Endothelial cell of umbilical vein (primary cell): ENCODE data around the gene LGALS12. TPM values are rescaled to one million over a fixed set of nuclear protein-coding genes. Genes with fewer than 3 reads are reported as not detected.

Experiments
- BruUV-seq: library from RNA; stranded (reverse); fragments of 400-500 nt; replicated peaks from 2 replicates; lab custom pipeline; 2021; lab: Mats Ljungman, UMichigan
- CTCF ChIA-PET: fragments of 300-600, 350-600 bp; sonication (Branson Sonifier 250); formaldehyde crosslinking; loops from one replicate; lab custom pipeline; 2021; ENCODE audit warnings: antibody characterized with exemption, inconsistent platforms; lab: Charles Lee
- POLR2A ChIA-PET: fragments of 300-600, 350-600 bp; sonication (Branson Sonifier 250); formaldehyde crosslinking; loops from one replicate; lab custom pipeline; 2021; ENCODE audit warnings: antibody characterized with exemption, inconsistent platforms; lab: Charles Lee
- DNase-seq: peaks from one replicate; pipeline ENCODE4 v3.0.0-alpha.2; 2011; ENCODE audit warnings: low read depth, low spot score
- FAIRE-seq: peaks from 2 replicates; lab custom pipeline; 2011; peaks lifted over from hg19 to GRCh38; lab: Jason Lieb, UNC
- H2AFZ ChIP-seq: 2 replicates; pipeline ENCODE4 v1.6.0; 2012; ENCODE audit warnings: low read depth, low read length, control low read depth, inconsistent platforms
- H3K27ac ChIP-seq: 2 replicates; pipeline ENCODE4 v1.5.1; 2011; ENCODE audit warnings: low read depth, mild to moderate bottlenecking, control low read depth, low read length, moderate library complexity; ENCODE audit not compliant: insufficient read depth
- H3K27me3 ChIP-seq, 2 experiments: 2 replicates each; pipeline versions ENCODE4 v1.6.0 to v1.6.1; 2011; ENCODE audit warnings: low read length in 2 of 2, mixed read lengths in 1 of 2; ENCODE audit not compliant: control insufficient read depth in 2 of 2, insufficient read depth in 2 of 2
- H3K36me3 ChIP-seq, 2 experiments: 2 replicates in 1 of 2; 3 replicates in 1 of 2; pipeline ENCODE4 v1.5.1; 2011; ENCODE audit warnings: low read length in 2 of 2, mild to moderate bottlenecking in 1 of 2, moderate library complexity in 1 of 2; ENCODE audit not compliant: control insufficient read depth in 2 of 2, insufficient read depth in 2 of 2; ENCODE audit errors: extremely low read depth in 1 of 2
- H3K4me1 ChIP-seq: 3 replicates; pipeline ENCODE4 v1.5.1; 2011; ENCODE audit warnings: mild to moderate bottlenecking, low read length; ENCODE audit not compliant: control insufficient read depth, insufficient read depth; ENCODE audit errors: extremely low read depth
- H3K4me2 ChIP-seq: 2 replicates; pipeline ENCODE4 v1.6.1; 2011; ENCODE audit warnings: low read length, control low read depth, mixed read lengths; ENCODE audit not compliant: insufficient read depth
- H3K4me3 ChIP-seq, 3 experiments: fragments of 200-600 bp in 1 of 3; sonication (generic), shearing (Covaris generic) in 1 of 3; replicated peaks in 1 of 3; 2 replicates each; pipeline ENCODE4 v1.5.1; 2011 to 2016; ENCODE audit warnings: control low read depth in 3 of 3, low read length in 3 of 3, mild to moderate bottlenecking in 2 of 3, inconsistent platforms in 1 of 3, low read depth in 1 of 3, moderate library complexity in 1 of 3; ENCODE audit not compliant: insufficient read depth in 1 of 3
- H3K79me2 ChIP-seq: 2 replicates; pipeline ENCODE4 v1.6.0; 2012; ENCODE audit warnings: low read length, inconsistent platforms; ENCODE audit not compliant: control insufficient read depth, insufficient read depth
- H3K9ac ChIP-seq: replicated peaks from 2 replicates; pipeline ENCODE3; 2011; ENCODE audit warnings: low read length, control low read depth; ENCODE audit not compliant: insufficient read depth; ENCODE audit errors: extremely low read depth
- H3K9me1 ChIP-seq: replicated peaks from 3 replicates; pipeline ENCODE4 v1.6.0; 2011; ENCODE audit warnings: mild to moderate bottlenecking, low read length; ENCODE audit not compliant: control insufficient read depth, insufficient read depth; ENCODE audit errors: extremely low read depth
- H3K9me3 ChIP-seq: replicated peaks from 2 replicates; pipeline ENCODE4 v1.5.1; 2012; ENCODE audit warnings: low read length, inconsistent platforms; ENCODE audit not compliant: control insufficient read depth, insufficient read depth
- H4K20me1 ChIP-seq: replicated peaks from 2 replicates; pipeline ENCODE3; 2011; ENCODE audit warnings: mild to moderate bottlenecking, low read length; ENCODE audit not compliant: control insufficient read depth, insufficient read depth; ENCODE audit errors: extremely low read depth
- EZH2 ChIP-seq: IDR thresholded peaks from 2 replicates; pipeline ENCODE4 v1.6.1; 2012; ENCODE audit warnings: borderline replicate concordance, low read depth, mild to moderate bottlenecking, moderate library complexity, low read length, inconsistent platforms; ENCODE audit not compliant: severe bottlenecking
- FOS ChIP-seq: IDR thresholded peaks from 2 replicates; pipeline ENCODE4 v1.6.1; 2011; ENCODE audit warnings: mild to moderate bottlenecking, low read length, moderate library complexity, borderline replicate concordance; ENCODE audit not compliant: insufficient read depth
- GATA2 ChIP-seq: IDR thresholded peaks from 2 replicates; pipeline ENCODE4 v1.7.0; 2011; ENCODE audit warnings: low read depth, mild to moderate bottlenecking, moderate library complexity, mixed read lengths, low read length; ENCODE audit not compliant: insufficient read length, insufficient read depth
- JUN ChIP-seq: IDR thresholded peaks from 2 replicates; pipeline ENCODE4 v1.6.1; 2011; ENCODE audit warnings: borderline replicate concordance, low read depth; ENCODE audit not compliant: insufficient read length, insufficient read depth
- MYC ChIP-seq: IDR thresholded peaks from one replicate; pipeline ENCODE4 v1.6.1; 2011; ENCODE audit warnings: mild to moderate bottlenecking, low read depth, low read length
- POLR2A ChIP-seq: IDR thresholded peaks from 2 replicates; pipeline ENCODE4 v1.6.1; 2012; ENCODE audit warnings: low read depth, mild to moderate bottlenecking, control low read depth, low read length
- POLR2AphosphoS5 ChIP-seq: IDR thresholded peaks from 2 replicates; pipeline ENCODE4 v1.6.1; 2012; ENCODE audit warnings: low read depth, mild to moderate bottlenecking, control low read depth, low read length, moderate library complexity; ENCODE audit not compliant: insufficient read depth
- dilution Hi-C: fragments of 300-500 bp; cut with MboI; formaldehyde crosslinking; loops from one replicate; pipeline ENCODE4 v1.15.0; 2019; ENCODE audit warnings: low sequenced_read_pairs; ENCODE audit not compliant: extremely low pct_ligation_motif_present
- intact Hi-C: fragments of 100-400 bp; cut with micrococcal nuclease; formaldehyde crosslinking; loops from one replicate; pipeline ENCODE4 v1.10.0; 2022
- polyA plus RNA-seq, 4 experiments: library from polyadenylated mRNA; depleted of rRNA in 3 of 4; stranded (reverse) in 3 of 4; unstranded in 1 of 4; fragments of >200 nt; gene quantifications; 2 replicates each; pipeline versions ENCODE4 v1.2.1 to v1.2.3, GENCODE V29; 2011 to 2012; ENCODE audit warnings: missing spikeins in 1 of 4
- total RNA-seq: library from RNA; stranded (reverse); gene quantifications from 2 replicates; pipeline ENCODE4 v1.2.3, GENCODE V29; 2021
- TF ChIP-seq, protein P1 (sequence below), 2 donors: IDR thresholded peaks; 1 replicate in 1 of 2; 2 replicates in 1 of 2; pipeline ENCODE4 v1.5.1; 2011; ENCODE audit warnings: low read length in 2 of 2, mild to moderate bottlenecking in 2 of 2, moderate library complexity in 2 of 2, control low read depth in 1 of 2, inconsistent platforms in 1 of 2, low read depth in 1 of 2; ENCODE audit not compliant: insufficient read depth in 1 of 2; ENCODE audit errors: extremely low read depth in 1 of 2
- TF ChIP-seq, protein P2 (sequence below): IDR thresholded peaks from 2 replicates; pipeline ENCODE4 v1.6.1; 2011; ENCODE audit not compliant: insufficient read depth, insufficient read length

Gene LGALS12
- total and polyA plus RNA-seq, 2 donors (not counting 3 experiments of a cell fraction or from before 2014, with no cell fraction given), result not detected

GRCh38 chr11:63564784-63565350 lies 59.0 kb downstream of the LGALS12 start:
- H3K9ac ChIP-seq, result no peak overlapping the region
- CTCF ChIA-PET, result no interaction called here

More at GRCh38 chr11:63564784-63565350, 59.0 kb downstream of the LGALS12 start:
- DNase-seq (no peak), FAIRE-seq (no peak)
- BruUV-seq, result no TSS peak
- no peak overlapping the region for H3K4me3 ChIP-seq
- H4K20me1 ChIP-seq, result no peaks in the 10 kb centered on the region
- intact Hi-C loops (no loop called here), dilution Hi-C loops (no loop called here)
- H3K9me1 ChIP-seq, result no peaks in the 10 kb centered on the region
- H2AFZ ChIP-seq, result no peak overlapping the region
- H3K9me3 ChIP-seq, result no peaks in the 10 kb centered on the region
- H3K36me3 ChIP-seq, result no peaks in the 10 kb centered on the region
- POLR2A ChIA-PET, result no interaction called here
- H3K4me1 ChIP-seq, result peaks cover 3% of the 10 kb centered on the region
- H3K79me2 ChIP-seq, result no peaks in the 10 kb centered on the region
- H3K4me2 ChIP-seq, result no peak overlapping the region
- H3K27me3 ChIP-seq, result peaks cover 0 to 11% of the 10 kb centered on the region in 2 experiments
- H3K27ac ChIP-seq, result no peak overlapping the region
- TF ChIP-seq, protein P1, sequence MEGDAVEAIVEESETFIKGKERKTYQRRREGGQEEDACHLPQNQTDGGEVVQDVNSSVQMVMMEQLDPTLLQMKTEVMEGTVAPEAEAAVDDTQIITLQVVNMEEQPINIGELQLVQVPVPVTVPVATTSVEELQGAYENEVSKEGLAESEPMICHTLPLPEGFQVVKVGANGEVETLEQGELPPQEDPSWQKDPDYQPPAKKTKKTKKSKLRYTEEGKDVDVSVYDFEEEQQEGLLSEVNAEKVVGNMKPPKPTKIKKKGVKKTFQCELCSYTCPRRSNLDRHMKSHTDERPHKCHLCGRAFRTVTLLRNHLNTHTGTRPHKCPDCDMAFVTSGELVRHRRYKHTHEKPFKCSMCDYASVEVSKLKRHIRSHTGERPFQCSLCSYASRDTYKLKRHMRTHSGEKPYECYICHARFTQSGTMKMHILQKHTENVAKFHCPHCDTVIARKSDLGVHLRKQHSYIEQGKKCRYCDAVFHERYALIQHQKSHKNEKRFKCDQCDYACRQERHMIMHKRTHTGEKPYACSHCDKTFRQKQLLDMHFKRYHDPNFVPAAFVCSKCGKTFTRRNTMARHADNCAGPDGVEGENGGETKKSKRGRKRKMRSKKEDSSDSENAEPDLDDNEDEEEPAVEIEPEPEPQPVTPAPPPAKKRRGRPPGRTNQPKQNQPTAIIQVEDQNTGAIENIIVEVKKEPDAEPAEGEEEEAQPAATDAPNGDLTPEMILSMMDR (IDR thresholded peaks at IDR 0.05; ENCODE audit: extremely low read depth in 1 of 2, insufficient read depth in 1 of 2, low read depth in 1 of 2, low read length in 2 of 2), result no peak
- TF ChIP-seq, protein P2, sequence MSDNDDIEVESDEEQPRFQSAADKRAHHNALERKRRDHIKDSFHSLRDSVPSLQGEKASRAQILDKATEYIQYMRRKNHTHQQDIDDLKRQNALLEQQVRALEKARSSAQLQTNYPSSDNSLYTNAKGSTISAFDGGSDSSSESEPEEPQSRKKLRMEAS, result no peak
- TF ChIP-seq POLR2A, result no peak
- TF ChIP-seq GATA2, result no peak
- no peak for TF ChIP-seq POLR2AphosphoS5
- TF ChIP-seq EZH2, result no peak
- TF ChIP-seq JUN, result no peak
- no peak for TF ChIP-seq FOS
- TF ChIP-seq MYC, result no peak

Other genes with a start within 250 kb of the LGALS12 start
- gene SLC22A9, start 136.3 kb upstream of the LGALS12 start, total RNA-seq, result not detected in 2 replicates
- not detected in 2 replicates for gene SLC22A9, start 136.3 kb upstream of the LGALS12 start, polyA plus RNA-seq
- gene PLAAT5, start 14.9 kb upstream of the LGALS12 start, total RNA-seq, result not detected in 2 replicates
- not detected in 2 replicates for gene PLAAT5, start 14.9 kb upstream of the LGALS12 start, polyA plus RNA-seq
- 0.95 TPM in 1 of 2 replicates, not detected in the other for gene PLAAT4, start 30.7 kb downstream of the LGALS12 start, total RNA-seq
- gene PLAAT4, start 30.7 kb downstream of the LGALS12 start, polyA plus RNA-seq, result 0.88 and 1.7 TPM in 2 replicates
- gene PLAAT2, start 57.3 kb downstream of the LGALS12 start, total RNA-seq, result not detected in 2 replicates
- 0.40 TPM in 1 of 2 replicates, not detected in the other for gene PLAAT2, start 57.3 kb downstream of the LGALS12 start, polyA plus RNA-seq
- gene PLAAT3, start 108.3 kb downstream of the LGALS12 start, total RNA-seq, result 22.8 and 24.2 TPM in 2 replicates
- 37.0 and 40.2 TPM in 2 replicates for gene PLAAT3, start 108.3 kb downstream of the LGALS12 start, polyA plus RNA-seq
- gene ATL3, start 165.3 kb downstream of the LGALS12 start, total RNA-seq, result 70.0 and 70.2 TPM in 2 replicates
- 21.7 and 25.0 TPM in 2 replicates for gene ATL3, start 165.3 kb downstream of the LGALS12 start, polyA plus RNA-seq
- gene RTN3, start 175.4 kb downstream of the LGALS12 start, total RNA-seq, result 109 and 112 TPM in 2 replicates
- gene RTN3, start 175.4 kb downstream of the LGALS12 start, polyA plus RNA-seq, result 90.6 and 93.6 TPM in 2 replicates